ENCODE results near the gene SPNS2.

SPNS2 gene

DNA sequence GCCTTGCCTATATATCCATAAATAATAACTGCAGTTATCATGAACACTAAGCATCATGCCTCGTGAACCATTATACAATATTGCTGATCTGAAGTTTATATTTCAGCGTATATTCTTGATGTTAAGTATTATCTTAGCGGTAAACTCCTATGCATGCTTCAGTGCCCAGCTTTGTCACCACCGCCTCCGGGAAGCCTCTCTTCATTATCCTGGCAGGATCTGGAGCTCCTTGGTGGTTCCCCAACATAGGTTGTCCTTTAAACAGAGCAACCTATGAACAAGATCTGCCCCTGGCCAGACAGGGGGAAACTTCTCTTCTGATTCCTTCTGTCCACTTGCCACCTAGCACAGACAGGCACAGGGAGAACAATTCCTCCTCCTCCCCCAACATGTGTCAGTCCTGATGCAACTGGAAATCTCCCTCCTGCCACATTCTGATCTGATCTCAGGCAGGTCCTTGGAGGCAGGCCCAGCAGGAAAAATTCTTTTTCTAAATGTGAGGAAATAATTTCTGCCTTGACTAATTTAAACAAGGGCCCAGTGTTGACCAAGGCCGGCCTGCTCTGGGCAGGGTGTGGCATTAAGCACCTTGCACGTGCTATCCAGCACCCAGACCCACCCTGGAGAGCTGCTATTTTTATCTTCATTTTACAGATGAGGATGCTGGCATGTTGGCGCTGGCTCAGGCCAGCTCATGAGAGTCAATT is 22.4 kb downstream of the SPNS2 start:
- no peaks in the 10 kb centered on the region for H3K9me2 ChIP-seq (replicated peaks; ENCODE audit: low read depth, low read length)
- H3K4me2 ChIP-seq (ENCODE audit: low read depth, low read length, poor library complexity, severe bottlenecking): no peak overlapping the region
- no peaks in the 10 kb centered on the region for H3K79me2 ChIP-seq (ENCODE audit: insufficient read depth, low read length)
- no peaks in the 10 kb centered on the region for H4K20me1 ChIP-seq (ENCODE audit: insufficient read depth, low read length, poor library complexity, severe bottlenecking)
- no peak overlapping the region for H3K4me3 ChIP-seq (ENCODE audit: low read length, poor library complexity, severe bottlenecking)
- peaks cover 21% of the 10 kb centered on the region; the same call in 1 of the 2 replicates for H3K36me3 ChIP-seq (ENCODE audit: insufficient read depth, low read length)
- H3K9me3 ChIP-seq (ENCODE audit: insufficient read depth, low read depth, low read length): no peaks in the 10 kb centered on the region
- H3K27me3 ChIP-seq (ENCODE audit: insufficient read depth, low read length, poor library complexity, severe bottlenecking): no peaks in the 10 kb centered on the region
- no peak for TF ChIP-seq CTCF (conservative IDR thresholded peaks at IDR 0.05; ENCODE audit: low read length)
- TF ChIP-seq EZH2phosphoT487 (IDR thresholded peaks at IDR 0.05; ENCODE audit: borderline replicate concordance): no peak
- no peaks in the 10 kb centered on the region for H3F3A ChIP-seq (ENCODE audit: low read depth)
- no peak overlapping the region for H2AFZ ChIP-seq (ENCODE audit: low read length)
- H3K9ac ChIP-seq (ENCODE audit: low read depth, low read length, poor library complexity, severe bottlenecking): no peak overlapping the region
- no peaks in the 10 kb centered on the region for H3K4me1 ChIP-seq (ENCODE audit: insufficient read depth, low read length, poor library complexity, severe bottlenecking)

DNA sequence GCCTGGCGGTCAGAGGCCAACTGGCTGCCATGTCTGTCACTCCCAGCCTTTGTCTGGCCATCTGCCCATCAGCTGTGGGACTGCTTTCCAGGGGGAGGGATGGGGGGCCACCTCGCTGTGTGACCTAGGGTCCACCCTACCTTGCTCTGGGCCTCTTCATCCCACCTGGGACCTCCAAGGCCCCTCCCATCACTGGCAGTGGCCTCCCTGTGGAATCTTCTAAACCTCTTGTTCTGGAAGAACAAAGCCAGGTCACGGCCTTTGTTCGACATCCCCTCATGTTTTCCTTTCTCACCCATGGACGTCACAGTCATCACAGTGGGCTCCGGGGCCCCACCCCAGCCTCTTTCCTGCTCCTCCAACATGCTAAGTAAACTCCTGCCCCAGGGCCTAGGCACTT is 24.0 kb downstream of the SPNS2 start:
- no peaks in the 10 kb centered on the region for H3F3A ChIP-seq (ENCODE audit: low read depth)
- H3K4me3 ChIP-seq (ENCODE audit: low read length, poor library complexity, severe bottlenecking): no peak overlapping the region
- H3K79me2 ChIP-seq (ENCODE audit: insufficient read depth, low read length): no peaks in the 10 kb centered on the region
- TF ChIP-seq EZH2phosphoT487 (IDR thresholded peaks at IDR 0.05; ENCODE audit: borderline replicate concordance): no peak
- no peak for TF ChIP-seq CTCF (conservative IDR thresholded peaks at IDR 0.05; ENCODE audit: low read length)
- H3K9me2 ChIP-seq (replicated peaks; ENCODE audit: low read depth, low read length): no peaks in the 10 kb centered on the region
- no peak overlapping the region for H2AFZ ChIP-seq (ENCODE audit: low read length)
- no peaks in the 10 kb centered on the region for H4K20me1 ChIP-seq (ENCODE audit: insufficient read depth, low read length, poor library complexity, severe bottlenecking)
- no peaks in the 10 kb centered on the region for H3K4me1 ChIP-seq (ENCODE audit: insufficient read depth, low read length, poor library complexity, severe bottlenecking)
- no peak overlapping the region for H3K9ac ChIP-seq (ENCODE audit: low read depth, low read length, poor library complexity, severe bottlenecking)
- H3K36me3 ChIP-seq (ENCODE audit: insufficient read depth, low read length): peaks cover 21% of the 10 kb centered on the region; the same call in 1 of the 2 replicates
- H3K4me2 ChIP-seq (ENCODE audit: low read depth, low read length, poor library complexity, severe bottlenecking): no peak overlapping the region
- H3K9me3 ChIP-seq (ENCODE audit: insufficient read depth, low read depth, low read length): no peaks in the 10 kb centered on the region
- no peaks in the 10 kb centered on the region for H3K27me3 ChIP-seq (ENCODE audit: insufficient read depth, low read length, poor library complexity, severe bottlenecking)

GRCh38 chr17:4523946-4524345 is 25.3 kb downstream of the SPNS2 start:
- no peaks in the 10 kb centered on the region for H3K79me2 ChIP-seq (ENCODE audit: insufficient read depth, low read length)
- H2AFZ ChIP-seq (ENCODE audit: low read length): no peak overlapping the region
- no peaks in the 10 kb centered on the region for H3F3A ChIP-seq (ENCODE audit: low read depth)
- no peak overlapping the region for H3K9ac ChIP-seq (ENCODE audit: low read depth, low read length, poor library complexity, severe bottlenecking)
- H3K9me3 ChIP-seq (ENCODE audit: insufficient read depth, low read depth, low read length): no peaks in the 10 kb centered on the region
- H3K4me2 ChIP-seq (ENCODE audit: low read depth, low read length, poor library complexity, severe bottlenecking): no peak overlapping the region
- no peaks in the 10 kb centered on the region for H4K20me1 ChIP-seq (ENCODE audit: insufficient read depth, low read length, poor library complexity, severe bottlenecking)
- H3K4me3 ChIP-seq (ENCODE audit: low read length, poor library complexity, severe bottlenecking): no peak overlapping the region
- H3K9me2 ChIP-seq (replicated peaks; ENCODE audit: low read depth, low read length): no peaks in the 10 kb centered on the region
- H3K27me3 ChIP-seq (ENCODE audit: insufficient read depth, low read length, poor library complexity, severe bottlenecking): no peaks in the 10 kb centered on the region
- no peak for TF ChIP-seq CTCF (conservative IDR thresholded peaks at IDR 0.05; ENCODE audit: low read length)
- TF ChIP-seq EZH2phosphoT487 (IDR thresholded peaks at IDR 0.05; ENCODE audit: borderline replicate concordance): no peak
- H3K36me3 ChIP-seq (ENCODE audit: insufficient read depth, low read length): peaks cover 21% of the 10 kb centered on the region; the same call in 1 of the 2 replicates
- H3K4me1 ChIP-seq (ENCODE audit: insufficient read depth, low read length, poor library complexity, severe bottlenecking): no peaks in the 10 kb centered on the region
